Stimulated activated CD8-positive, alpha-beta memory T cell treated with anti-CD3 and anti-CD28 coated beads, Interleukin-12 subunit alpha, Interleukin-12 subunit beta, amount 100 ng/mL, for 24 hours (primary cell): ENCODE results near the gene NFATC4.

Source experiments
- DNase-seq: peaks from one replicate; pipeline ENCODE4 v3.0.0-alpha.2; 2020; ENCODE audit errors: extremely low read depth

The NFATC4 gene

DNA sequence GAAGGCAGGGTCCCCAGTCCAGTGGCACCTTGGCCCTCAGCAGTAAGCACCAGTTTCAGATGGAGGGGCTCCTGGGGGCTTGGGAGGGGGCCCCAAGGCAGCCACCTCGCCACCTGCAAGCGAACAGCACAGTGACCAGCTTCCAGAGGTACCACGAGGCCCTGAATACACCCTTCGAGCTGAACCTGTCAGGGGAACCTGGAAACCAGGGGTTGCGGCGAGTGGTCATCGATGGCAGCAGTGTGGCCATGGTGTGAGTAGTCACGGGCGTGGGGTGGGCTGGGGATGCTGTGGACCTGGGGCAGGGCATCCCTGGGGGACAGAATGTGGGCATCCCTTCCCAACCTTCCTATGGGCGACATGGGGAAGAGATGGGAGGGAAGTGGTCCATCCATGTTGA lies 42.0 kb downstream of the NFATC4 start:
- DNase-seq: no peak

DNA sequence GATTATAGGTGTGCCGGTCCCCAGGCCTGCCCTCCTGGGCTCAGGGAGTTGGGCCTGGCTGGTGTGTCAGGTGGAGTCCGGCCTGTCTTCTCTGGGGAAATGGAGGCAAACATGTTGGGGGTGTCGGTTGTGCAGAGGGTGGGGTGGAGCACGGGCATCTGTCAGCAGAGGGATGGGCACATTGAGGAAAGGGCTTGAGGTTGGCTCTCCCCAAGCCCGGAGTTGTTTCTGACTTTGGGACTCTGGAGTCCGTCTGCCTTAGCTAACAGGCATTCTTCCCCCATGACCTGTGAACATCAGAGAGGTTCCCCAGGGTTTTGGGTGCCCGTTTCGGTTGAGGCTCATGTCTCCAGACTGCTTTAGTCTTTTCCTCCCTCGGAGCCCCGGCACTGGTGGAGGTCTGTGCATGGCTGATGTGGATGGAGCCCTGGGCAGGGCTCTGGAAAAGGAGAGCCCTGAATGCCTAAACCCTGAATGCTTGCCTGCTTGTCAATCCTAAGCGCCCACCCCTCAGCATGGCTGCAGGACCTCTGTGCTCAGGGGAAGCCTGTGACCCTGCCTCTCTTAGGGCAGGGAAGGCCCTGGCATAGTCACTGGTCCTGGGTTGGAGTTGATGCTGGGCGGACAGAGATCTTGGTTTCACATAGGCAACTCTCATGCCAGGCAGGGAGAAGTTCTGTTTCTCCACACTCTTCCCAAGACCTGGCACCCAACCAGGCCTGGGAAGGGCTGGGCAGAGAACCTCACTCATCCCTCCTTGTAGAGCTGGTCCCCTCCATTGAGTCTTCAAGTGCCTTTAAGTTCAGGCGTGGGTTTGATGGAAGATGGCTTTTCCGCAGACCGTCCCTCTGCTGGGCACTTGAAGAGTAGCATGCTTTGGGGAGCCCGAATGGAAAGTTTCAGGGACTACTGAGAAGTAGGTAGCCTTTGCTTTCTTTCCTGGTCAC lies 43.7 kb downstream of the NFATC4 start:
- DNase-seq: no peak

DNA sequence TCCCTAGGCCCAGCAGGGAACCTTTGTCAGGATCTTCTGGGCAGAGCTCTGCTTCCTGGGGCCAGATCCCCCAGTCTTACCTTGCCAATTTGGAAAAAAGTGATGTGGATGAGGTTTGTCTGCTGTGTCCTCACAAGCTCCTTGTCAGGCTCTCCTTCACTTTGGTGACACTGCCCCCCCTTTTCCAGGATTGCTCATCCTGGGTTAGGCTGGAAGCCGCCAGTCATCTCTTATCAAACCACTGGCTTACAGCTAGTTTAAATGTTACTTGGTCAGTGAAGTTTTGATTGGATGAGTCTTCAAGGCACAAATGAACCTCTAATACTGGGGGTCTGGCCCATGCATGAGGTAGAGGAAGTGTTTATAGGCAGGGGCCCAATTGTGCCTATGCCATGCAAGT lies 46.1 kb downstream of the NFATC4 start:
- DNase-seq: no peak

- no peak for DNase-seq
Observed at GRCh38 chr14:24414732-24415420, 46.9 kb downstream of the NFATC4 start.

DNA sequence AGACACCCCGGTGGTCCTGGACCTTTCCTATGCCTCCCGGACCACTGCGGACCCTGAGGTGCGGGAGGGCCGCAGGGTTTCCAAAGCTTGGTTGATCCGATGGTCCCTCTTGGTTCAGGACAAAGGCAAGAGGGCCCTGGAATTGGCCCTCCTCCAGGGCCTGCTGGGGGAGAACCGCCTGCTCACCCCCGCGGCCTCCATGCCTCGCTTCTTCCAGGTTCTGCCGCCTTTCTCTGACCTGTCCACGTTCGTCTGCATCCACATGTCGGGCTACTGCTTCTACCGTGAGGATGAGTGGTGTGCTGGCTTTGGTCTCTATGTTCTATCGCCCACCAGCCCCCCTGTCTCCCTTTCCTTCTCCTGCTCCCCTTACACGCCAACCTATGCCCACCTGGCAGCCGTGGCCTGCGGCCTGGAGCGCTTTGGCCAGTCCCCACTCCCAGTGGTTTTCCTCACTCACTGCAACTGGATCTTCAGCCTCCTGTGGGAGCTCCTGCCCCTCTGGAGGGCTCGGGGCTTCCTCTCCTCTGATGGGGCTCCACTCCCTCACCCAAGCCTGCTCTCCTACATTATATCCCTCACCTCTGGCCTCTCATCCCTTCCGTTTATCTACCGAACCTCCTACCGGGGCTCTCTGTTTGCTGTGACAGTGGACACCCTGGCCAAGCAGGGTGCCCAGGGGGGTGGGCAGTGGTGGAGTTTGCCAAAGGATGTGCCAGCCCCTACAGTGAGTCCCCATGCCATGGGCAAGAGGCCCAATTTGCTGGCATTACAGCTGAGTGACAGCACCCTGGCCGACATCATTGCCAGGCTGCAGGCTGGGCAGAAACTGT lies 47.7 kb downstream of the NFATC4 start:
- DNase-seq: no peak

DNA sequence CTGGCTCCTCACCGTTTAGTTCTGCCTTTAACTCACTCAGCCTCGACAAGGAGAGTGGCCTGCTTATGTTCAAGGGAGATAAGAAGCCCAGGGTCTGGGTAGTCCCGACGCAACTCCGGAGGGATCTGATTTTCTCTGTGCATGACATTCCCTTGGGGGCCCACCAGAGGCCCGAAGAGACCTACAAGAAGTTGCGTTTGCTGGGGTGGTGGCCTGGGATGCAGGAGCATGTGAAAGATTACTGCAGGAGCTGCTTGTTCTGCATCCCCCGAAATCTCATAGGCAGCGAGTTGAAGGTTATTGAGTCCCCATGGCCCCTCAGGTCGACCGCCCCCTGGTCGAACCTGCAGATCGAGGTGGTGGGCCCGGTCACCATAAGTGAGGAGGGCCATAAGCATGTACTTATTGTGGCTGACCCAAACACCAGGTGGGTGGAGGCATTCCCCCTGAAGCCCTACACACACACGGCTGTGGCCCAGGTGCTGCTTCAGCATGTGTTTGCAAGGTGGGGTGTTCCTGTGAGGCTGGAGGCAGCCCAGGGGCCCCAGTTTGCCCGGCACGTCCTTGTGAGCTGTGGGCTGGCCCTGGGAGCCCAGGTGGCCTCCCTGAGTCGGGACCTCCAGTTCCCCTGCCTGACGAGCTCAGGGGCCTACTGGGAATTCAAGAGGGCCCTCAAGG lies 48.4 kb downstream of the NFATC4 start:
- DNase-seq: no peak

- DNase-seq: no peak
Observed at GRCh38 chr14:24416932-24417619, 49.1 kb downstream of the NFATC4 start.

- DNase-seq: no peak
Observed at GRCh38 chr14:24417832-24418491, 50.0 kb downstream of the NFATC4 start.

DNA sequence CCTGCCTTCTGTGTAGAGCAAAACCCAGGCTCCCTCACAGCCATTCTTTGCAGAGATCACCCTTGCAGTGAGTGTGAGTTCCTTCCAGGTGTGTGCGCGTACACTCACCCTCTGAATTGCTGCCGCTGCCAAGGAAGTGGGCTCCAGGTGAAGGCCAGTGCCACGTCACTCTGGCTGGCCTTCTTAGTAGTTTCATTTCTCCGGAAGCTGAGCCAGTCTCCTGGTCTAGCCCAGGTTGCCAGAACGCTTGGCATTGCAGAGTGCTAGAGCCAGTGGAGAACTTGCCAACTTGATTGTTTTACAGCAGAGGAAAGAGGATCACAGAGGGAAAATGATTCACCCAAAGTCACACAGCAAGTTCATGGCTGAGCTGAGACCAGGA lies 50.5 kb downstream of the NFATC4 start:
- DNase-seq: no peak

- DNase-seq: no peak
Observed at GRCh38 chr14:24422261-24422660, 54.3 kb downstream of the NFATC4 start.

- DNase-seq: no peak
Observed at GRCh38 chr14:24422694-24423601, 55.0 kb downstream of the NFATC4 start.

- DNase-seq: no peak
Observed at GRCh38 chr14:24425704-24426103, 57.7 kb downstream of the NFATC4 start.

- DNase-seq: no peak
Observed at GRCh38 chr14:24426150-24426911, 58.3 kb downstream of the NFATC4 start.

- no peak for DNase-seq
Observed at GRCh38 chr14:24426912-24427536, 59.0 kb downstream of the NFATC4 start.

GRCh38 chr14:24427537-24428508 lies 59.8 kb downstream of the NFATC4 start:
- DNase-seq: no peak

DNA sequence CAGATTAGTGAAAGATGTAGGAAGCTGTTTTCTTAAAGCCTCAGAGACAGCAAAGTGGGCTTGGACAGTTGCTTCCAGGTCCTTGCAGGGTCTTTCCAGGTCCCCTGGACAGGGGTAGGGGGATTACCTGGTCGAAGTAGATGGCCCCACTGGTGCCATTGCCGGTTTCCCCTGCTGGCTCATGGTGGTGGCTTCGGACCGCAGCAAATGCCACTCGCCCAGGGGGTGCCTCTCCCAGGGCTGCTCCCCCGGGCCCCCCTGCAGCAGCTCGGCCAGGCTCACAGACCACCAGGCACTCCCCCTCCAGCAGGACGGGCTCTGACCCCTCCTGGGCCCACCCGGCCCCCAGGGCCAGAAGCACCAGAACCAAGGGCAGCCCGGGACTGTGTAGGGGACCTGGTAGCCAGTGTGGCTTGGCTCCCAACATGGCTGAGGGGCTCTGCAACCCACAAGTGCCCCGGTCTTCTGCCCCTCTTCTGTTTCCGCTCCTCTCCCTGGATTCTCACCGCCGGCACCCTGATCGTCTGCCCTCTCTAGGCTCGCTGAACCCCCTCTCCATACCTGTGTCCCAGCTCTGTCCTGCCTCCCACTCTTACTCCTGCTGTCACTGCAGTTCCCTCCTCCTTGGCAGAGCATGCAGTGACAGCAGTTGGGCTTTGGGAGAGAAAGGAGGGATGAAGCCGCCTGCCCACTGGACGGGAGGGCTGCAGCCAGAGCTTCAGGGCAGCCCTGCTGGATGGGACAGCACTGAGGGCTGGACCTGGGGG lies 60.8 kb downstream of the NFATC4 start:
- DNase-seq: no peak
